DND-41 (cell line): ENCODE results near the gene WFDC8.

Source experiments
- EZH2 ChIP-seq: IDR thresholded peaks from 3 replicates; pipeline ENCODE4 v1.6.1; 2012; ENCODE audit warnings: borderline replicate concordance, low read depth, mild to moderate bottlenecking, moderate library complexity, low read length, inconsistent platforms; ENCODE audit not compliant: severe bottlenecking
- TF ChIP-seq, protein P1 (sequence below): IDR thresholded peaks from 2 replicates; pipeline ENCODE4 v1.5.1; 2012; ENCODE audit warnings: borderline replicate concordance, low read length, moderate library complexity, mild to moderate bottlenecking; ENCODE audit not compliant: poor library complexity, severe bottlenecking; ENCODE audit errors: extremely low read depth

DNA sequence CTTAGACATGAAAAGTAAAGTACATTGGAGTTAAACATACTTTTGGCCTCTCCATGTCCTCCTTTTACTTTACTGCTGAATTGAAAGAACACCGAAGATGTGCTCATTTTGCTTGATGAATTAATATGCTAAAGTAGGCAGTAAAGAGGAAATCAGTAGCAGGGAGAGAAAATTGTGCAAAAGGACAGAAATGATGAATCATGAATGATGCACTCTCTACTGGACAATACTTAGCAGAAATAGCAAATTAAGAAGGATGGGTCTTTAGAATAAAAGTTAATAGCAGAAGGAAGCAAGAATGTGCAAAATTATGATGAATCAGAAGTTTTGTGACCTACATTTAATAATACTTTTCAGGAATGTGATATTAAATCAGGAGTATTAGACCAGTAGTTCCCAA is 55.3 kb downstream of the WFDC8 start:
- TF ChIP-seq, protein P1, sequence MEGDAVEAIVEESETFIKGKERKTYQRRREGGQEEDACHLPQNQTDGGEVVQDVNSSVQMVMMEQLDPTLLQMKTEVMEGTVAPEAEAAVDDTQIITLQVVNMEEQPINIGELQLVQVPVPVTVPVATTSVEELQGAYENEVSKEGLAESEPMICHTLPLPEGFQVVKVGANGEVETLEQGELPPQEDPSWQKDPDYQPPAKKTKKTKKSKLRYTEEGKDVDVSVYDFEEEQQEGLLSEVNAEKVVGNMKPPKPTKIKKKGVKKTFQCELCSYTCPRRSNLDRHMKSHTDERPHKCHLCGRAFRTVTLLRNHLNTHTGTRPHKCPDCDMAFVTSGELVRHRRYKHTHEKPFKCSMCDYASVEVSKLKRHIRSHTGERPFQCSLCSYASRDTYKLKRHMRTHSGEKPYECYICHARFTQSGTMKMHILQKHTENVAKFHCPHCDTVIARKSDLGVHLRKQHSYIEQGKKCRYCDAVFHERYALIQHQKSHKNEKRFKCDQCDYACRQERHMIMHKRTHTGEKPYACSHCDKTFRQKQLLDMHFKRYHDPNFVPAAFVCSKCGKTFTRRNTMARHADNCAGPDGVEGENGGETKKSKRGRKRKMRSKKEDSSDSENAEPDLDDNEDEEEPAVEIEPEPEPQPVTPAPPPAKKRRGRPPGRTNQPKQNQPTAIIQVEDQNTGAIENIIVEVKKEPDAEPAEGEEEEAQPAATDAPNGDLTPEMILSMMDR: no peak
- no peak for TF ChIP-seq EZH2
